Colonic mucosa (tissue), 4 donors: ENCODE data around the gene ZFP91. TPM values are rescaled to one million over a fixed set of nuclear protein-coding genes. Genes with fewer than 3 reads are reported as not detected.

Experiments used
- DNase-seq: peaks from one replicate; pipeline ENCODE4 v3.0.0-alpha.2; 2020
- H3K27ac ChIP-seq: fragments of 200-600 bp; one replicate; pipeline ENCODE4 v1.8.0; 2021
- H3K27me3 ChIP-seq: fragments of 200-600 bp; one replicate; pipeline ENCODE4 v1.8.0; 2021
- H3K36me3 ChIP-seq: fragments of 200-600 bp; one replicate; pipeline ENCODE4 v1.8.0; 2021
- H3K4me1 ChIP-seq: fragments of 200-600 bp; one replicate; pipeline ENCODE4 v1.8.0; 2021; ENCODE audit warnings: mild to moderate bottlenecking
- H3K4me3 ChIP-seq: fragments of 200-600 bp; one replicate; pipeline ENCODE4 v1.8.0; 2021
- H3K9ac ChIP-seq, 2 donors: one replicate each; pipeline ENCODE4 v1.7.0; 2013; ENCODE audit warnings: control low read depth in 2 of 2, low read depth in 2 of 2, low read length in 2 of 2
- H3K9me3 ChIP-seq: fragments of 200-600 bp; one replicate; pipeline ENCODE4 v1.8.0; 2021
- intact Hi-C: fragments of 100-400 bp; cut with DNase I; formaldehyde crosslinking; loops from one replicate; pipeline ENCODE4 v1.14.1; 2022
- total RNA-seq, 2 donors: library from RNA; stranded (reverse); fragmentation: NEBNext Ultra II Directional in 1 of 2; extraction: Animal tissue kit (Norgen Biotek cat#: 25700) in 1 of 2; gene quantifications; one replicate each; pipeline ENCODE4 v1.2.1, GENCODE V29; 2021
- TF ChIP-seq, protein P1 (sequence below): fragments of 200-600 bp; IDR thresholded peaks from one replicate; pipeline ENCODE4 v1.8.0; 2022; ENCODE audit warnings: antibody characterized with exemption, mild to moderate bottlenecking
- donor health status: healthy.
- donor health status: DM: no; HTN: no; CAD: no.
- donor health status: DM: no; HTN: no; CAD: no.

Gene ZFP91
- total RNA-seq, 2 donors from 2014 or later: 60.9 to 92.0 TPM

DNA sequence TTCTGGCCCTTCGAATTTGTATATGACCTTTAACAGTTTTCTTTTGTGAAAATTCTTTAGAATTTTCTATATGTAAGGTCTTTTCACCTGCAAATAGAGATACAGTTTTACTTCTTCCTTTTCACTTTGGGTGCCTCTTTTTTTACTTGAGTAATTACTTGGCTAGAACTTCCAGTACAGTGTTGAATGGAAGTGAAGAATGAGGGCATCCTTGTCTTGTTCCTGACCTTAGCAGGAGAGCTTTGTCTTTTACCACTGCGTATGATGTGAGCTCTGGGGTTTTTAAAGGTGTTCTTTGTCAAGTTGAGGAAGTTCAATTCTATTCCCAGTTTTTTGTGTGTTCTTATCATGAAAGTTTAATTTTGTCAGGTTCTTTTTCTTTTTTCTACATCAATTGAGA lies 21.6 kb downstream of the ZFP91 start:
- H3K36me3 ChIP-seq: no peaks in the 10 kb centered on the region
- DNase-seq: no peak
- no peaks in the 10 kb centered on the region for H3K27me3 ChIP-seq
- H3K9ac ChIP-seq: no peak overlapping the region
- no peak overlapping the region for H3K4me3 ChIP-seq
- intact Hi-C loops: no loop called here
- no peak overlapping the region for H3K27ac ChIP-seq
- TF ChIP-seq, protein P1, sequence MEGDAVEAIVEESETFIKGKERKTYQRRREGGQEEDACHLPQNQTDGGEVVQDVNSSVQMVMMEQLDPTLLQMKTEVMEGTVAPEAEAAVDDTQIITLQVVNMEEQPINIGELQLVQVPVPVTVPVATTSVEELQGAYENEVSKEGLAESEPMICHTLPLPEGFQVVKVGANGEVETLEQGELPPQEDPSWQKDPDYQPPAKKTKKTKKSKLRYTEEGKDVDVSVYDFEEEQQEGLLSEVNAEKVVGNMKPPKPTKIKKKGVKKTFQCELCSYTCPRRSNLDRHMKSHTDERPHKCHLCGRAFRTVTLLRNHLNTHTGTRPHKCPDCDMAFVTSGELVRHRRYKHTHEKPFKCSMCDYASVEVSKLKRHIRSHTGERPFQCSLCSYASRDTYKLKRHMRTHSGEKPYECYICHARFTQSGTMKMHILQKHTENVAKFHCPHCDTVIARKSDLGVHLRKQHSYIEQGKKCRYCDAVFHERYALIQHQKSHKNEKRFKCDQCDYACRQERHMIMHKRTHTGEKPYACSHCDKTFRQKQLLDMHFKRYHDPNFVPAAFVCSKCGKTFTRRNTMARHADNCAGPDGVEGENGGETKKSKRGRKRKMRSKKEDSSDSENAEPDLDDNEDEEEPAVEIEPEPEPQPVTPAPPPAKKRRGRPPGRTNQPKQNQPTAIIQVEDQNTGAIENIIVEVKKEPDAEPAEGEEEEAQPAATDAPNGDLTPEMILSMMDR: no peak
- H3K4me1 ChIP-seq: peaks cover 18% of the 10 kb centered on the region
- H3K9me3 ChIP-seq: no peaks in the 10 kb centered on the region

DNA sequence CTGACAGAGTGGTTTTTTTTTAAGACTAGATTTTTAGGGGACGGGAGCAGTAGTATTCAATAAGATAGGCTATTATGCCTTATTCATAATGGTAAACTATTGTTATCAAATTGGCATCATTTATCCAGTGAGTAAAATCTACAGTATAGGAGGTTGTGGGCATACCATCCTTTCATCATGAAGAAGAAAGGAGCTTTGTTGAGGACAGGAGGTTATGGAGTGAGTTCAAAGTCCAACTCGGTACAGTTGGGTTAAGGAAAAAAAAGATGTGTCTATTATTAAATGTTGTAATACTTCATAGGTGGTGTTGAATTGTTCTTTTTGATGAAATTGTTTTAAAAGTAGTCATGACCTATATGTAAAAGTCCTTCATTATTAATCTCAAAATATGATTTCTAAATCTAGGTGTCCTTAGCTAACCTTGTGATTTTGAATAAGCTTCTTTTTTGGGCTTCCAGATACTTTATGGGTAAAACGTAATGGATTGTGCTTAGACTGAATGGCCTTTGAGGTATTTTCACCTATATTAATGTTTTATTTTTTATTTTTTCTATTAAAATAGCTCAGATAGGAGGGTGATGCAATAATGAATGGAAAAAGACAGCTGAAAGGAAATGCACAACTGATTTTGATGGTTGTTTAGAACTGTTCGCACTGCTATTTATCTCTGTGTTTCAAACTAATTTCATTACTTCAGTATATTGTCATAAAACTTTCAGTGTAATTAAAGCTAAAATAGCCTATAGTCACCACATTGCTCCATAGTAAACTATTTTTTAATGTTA lies 28.3 kb downstream of the ZFP91 start:
- Histone ChIP-seq H3K27ac (no peak overlapping the region), H3K36me3 (peaks cover 6% of the 10 kb centered on the region), H3K4me3 (no peak overlapping the region), H3K9ac (no peak overlapping the region), H3K9me3 (no peaks in the 10 kb centered on the region), H3K27me3 (no peaks in the 10 kb centered on the region), H3K4me1 (no peaks in the 10 kb centered on the region)
- no peak for DNase-seq
- intact Hi-C loops: no loop called here
- TF ChIP-seq, protein P1: no peak

DNA sequence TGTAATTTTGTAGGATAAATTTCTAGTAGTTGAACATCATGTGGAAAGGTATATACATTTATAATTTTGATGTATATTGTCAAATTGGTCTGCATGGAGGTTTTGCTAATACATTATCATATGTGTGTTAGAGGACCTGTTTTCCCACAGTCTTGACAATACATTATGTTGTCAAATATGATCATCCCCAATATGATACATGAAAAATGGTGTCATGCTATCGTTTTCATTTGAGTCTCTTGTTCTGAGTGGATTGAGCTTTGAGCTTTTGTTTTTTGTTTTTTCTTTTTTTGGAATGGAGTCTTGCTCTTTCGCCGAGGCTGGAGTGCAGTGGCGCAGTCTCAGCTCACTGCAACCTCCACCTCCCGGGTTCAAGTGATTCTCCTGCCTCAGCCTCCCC lies 29.5 kb downstream of the ZFP91 start:
- Histone ChIP-seq H3K27ac (no peak overlapping the region), H3K9me3 (no peaks in the 10 kb centered on the region), H3K4me3 (no peak overlapping the region), H3K9ac (no peak overlapping the region), H3K4me1 (no peaks in the 10 kb centered on the region), H3K36me3 (peaks cover 6% of the 10 kb centered on the region), H3K27me3 (no peaks in the 10 kb centered on the region)
- DNase-seq: no peak
- TF ChIP-seq, protein P1: no peak
- intact Hi-C loops: no loop called here

DNA sequence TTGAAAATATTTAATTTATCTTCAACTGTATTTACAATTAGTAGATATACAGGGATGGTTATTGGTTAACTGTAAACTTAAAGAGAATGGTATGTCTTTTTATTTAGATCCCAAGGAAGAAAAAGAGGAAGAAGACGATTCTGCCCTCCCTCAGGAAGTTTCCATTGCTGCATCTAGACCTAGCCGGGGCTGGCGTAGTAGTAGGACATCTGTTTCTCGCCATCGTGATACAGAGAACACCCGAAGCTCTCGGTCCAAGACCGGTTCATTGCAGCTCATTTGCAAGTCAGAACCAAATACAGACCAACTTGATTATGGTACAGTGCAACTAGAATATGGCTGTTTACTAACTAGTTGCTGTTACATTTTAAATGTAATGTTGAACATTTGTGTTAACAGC lies 30.9 kb downstream of the ZFP91 start:
- H3K36me3 ChIP-seq: peaks cover 17% of the 10 kb centered on the region
- H3K9me3 ChIP-seq: no peaks in the 10 kb centered on the region
- H3K4me3 ChIP-seq: no peak overlapping the region
- intact Hi-C loops: no loop called here
- TF ChIP-seq, protein P1: no peak
- H3K27ac ChIP-seq: no peak overlapping the region
- no peak for DNase-seq
- no peak overlapping the region for H3K9ac ChIP-seq
- no peaks in the 10 kb centered on the region for H3K27me3 ChIP-seq
- no peaks in the 10 kb centered on the region for H3K4me1 ChIP-seq

DNA sequence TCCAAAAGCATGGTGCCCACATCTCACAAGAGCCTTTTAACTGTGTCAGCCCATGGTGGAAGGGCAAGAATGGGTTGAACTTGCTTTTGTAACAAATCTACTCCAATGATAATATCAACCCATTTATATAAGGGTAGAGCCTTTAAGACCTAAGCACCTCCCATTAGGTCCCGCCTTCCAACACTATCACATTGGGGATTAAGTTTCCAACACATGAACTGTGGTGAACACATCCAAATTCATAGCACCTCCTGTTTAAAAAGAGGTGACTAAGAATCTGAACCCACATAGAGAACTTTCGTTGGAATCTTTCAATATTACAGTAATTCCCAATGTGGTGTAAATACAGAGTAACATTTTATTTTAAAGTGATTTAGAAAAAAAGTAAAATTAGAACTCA lies 34.4 kb downstream of the ZFP91 start:
- no peak overlapping the region for H3K27ac ChIP-seq
- H3K27me3 ChIP-seq: no peaks in the 10 kb centered on the region
- intact Hi-C loops: no loop called here
- H3K9me3 ChIP-seq: no peaks in the 10 kb centered on the region
- peaks cover 26% of the 10 kb centered on the region for H3K36me3 ChIP-seq
- H3K4me1 ChIP-seq: no peaks in the 10 kb centered on the region
- DNase-seq: no peak
- no peak overlapping the region for H3K4me3 ChIP-seq
- TF ChIP-seq, protein P1: no peak
- no peak overlapping the region for H3K9ac ChIP-seq
